H54 (cell line): ENCODE data around the gene P4HA3.
A peak's percentile ranks its signal among the peaks of the same experiment; 100 is the strongest.

Experiments
- DNase-seq: peaks from one replicate; pipeline ENCODE4 v3.0.0; 2011; ENCODE audit warnings: low spot score, mixed read lengths; ENCODE audit not compliant: insufficient read length
- FAIRE-seq: peaks from 3 replicates; lab custom pipeline; 2011; peaks lifted over from hg19 to GRCh38; lab: Jason Lieb, UNC
- POLR2A ChIP-seq: IDR thresholded peaks from 2 replicates; pipeline ENCODE4 v1.6.1; 2011; ENCODE audit warnings: low read depth, mild to moderate bottlenecking, low read length

Gene P4HA3

DNA sequence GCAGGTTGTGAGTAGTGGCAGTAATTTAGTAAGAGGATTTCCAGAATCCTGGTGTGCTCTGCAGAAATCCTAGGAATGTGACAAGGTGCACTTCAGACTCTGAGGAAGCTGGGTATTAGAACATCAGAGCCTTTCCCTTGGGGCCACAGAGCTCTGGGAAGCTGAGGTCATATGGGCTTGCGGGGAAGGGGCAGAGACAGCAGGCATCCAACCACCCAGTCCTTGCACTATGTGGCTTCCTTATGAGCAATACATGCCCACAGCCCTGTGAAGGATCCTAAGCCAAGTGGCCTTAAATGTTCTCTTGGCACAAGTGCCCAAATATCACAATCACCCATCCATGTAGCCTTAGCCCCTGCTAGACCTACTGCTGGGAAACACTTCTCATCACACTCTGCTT, 46.2 kb downstream of the P4HA3 start:
- TF ChIP-seq POLR2A = no peak
- no peak for DNase-seq
- no peak for FAIRE-seq

GRCh38 chr11:74262725-74263124, 48.7 kb downstream of the P4HA3 start:
- FAIRE-seq (no peak), DNase-seq (no peak)
- TF ChIP-seq POLR2A = no peak

DNA sequence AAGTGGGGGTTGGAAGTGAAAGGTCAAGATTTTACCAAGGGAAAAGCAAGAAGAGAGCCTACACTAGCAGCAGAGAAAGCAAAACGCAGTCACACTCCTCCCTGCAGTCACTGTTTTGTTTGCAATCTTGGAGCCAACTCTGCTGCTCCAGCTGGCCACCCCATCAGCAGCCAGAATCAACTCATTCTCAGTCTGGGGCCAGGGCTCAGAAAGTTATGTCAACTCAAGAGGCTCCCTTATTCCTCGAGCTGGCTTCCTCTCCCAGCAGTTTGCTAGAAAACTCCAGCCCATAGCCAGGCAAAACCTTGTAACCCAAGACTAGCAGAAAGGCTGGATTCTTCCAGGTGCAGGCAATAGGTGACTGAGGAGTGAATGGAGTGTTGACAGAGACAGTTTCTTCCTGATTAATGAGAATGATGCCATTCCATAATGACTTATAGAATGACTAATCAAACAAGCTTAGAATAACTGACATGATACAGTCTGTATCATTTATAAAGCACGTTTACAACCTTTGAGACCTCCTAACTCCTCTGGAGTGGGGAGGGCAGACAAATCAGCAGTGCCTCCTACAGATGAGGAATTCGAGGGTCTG, 53.4 kb downstream of the P4HA3 start:
- FAIRE-seq (no peak), DNase-seq (no peak)
- no peak for TF ChIP-seq POLR2A

DNA sequence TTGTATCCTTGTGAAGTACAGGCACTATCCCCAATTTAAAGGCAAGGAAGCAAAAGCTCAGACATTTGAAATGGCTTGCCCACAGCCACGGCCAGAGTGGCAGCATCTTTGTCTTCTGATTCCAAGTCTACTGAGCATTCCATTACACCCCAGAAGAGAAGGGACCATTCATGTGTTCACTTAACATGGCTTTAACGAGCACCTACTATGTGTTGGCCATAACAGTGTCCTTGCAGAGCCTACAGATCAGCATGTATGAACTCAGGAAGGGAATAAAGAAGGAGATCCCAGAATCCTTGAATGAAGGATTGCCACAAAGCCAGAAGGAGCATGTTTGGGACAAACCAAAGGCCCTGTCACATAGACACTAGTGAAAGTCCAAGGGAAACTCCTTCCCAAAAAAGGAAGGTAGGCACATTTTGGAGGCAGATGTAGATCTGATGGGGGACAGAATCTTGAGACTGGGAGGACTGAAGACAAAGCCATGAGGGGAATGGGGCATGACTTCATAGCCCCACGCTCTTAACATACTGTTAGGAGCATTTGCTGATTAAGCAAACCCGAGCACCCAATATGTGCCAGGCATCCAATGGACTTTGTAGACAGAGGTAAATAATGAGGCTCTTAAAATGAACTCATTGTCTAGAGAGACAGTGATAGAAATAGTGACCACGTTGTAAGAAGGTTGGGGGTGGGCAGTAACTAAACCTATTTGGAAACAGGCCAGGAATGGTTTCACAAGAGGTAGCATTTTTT, 54.9 kb downstream of the P4HA3 start:
- FAIRE-seq = no peak
- TF ChIP-seq POLR2A = no peak

GRCh38 chr11:74255741-74256375, 55.6 kb downstream of the P4HA3 start:
- DNase-seq (peak; percentile 44), FAIRE-seq (no peak)
- TF ChIP-seq POLR2A = no peak

More for the DNA sequence above, 54.9 kb downstream of the P4HA3 start:
- DNase-seq = no peak

GRCh38 chr11:74253361-74253760, 58.1 kb downstream of the P4HA3 start:
- DNase-seq = no peak
- FAIRE-seq = no peak
- TF ChIP-seq POLR2A = no peak

- no peak for TF ChIP-seq POLR2A
- DNase-seq (no peak), FAIRE-seq (no peak)
Observed at GRCh38 chr11:74249496-74249895, 61.9 kb downstream of the P4HA3 start.

GRCh38 chr11:74248469-74248868, 63.0 kb downstream of the P4HA3 start:
- no peak for TF ChIP-seq POLR2A
- no peak for DNase-seq
- no peak for FAIRE-seq

GRCh38 chr11:74238243-74238642, 73.2 kb downstream of the P4HA3 start:
- FAIRE-seq = no peak
- no peak for DNase-seq
- TF ChIP-seq POLR2A = no peak

DNA sequence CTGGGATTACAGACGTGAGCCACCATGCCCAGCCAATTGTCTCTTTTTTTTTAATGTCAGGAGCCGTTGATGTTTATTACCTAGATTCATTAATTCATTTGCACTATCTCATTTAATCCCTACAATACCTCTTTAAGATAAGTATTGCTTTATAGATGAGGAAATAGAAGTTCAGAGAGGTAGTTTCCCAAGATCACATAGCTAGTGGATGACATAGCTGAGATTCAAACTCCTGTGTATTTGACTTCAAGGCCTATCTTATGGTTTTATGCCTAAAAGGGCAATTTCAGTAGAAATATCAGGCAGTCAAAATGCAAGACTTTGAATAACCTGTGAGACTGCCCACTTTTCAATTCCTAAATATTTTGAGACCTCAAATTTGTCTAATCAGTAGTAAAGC, 73.9 kb downstream of the P4HA3 start:
- TF ChIP-seq POLR2A = no peak
- DNase-seq (no peak), FAIRE-seq (no peak)

DNA sequence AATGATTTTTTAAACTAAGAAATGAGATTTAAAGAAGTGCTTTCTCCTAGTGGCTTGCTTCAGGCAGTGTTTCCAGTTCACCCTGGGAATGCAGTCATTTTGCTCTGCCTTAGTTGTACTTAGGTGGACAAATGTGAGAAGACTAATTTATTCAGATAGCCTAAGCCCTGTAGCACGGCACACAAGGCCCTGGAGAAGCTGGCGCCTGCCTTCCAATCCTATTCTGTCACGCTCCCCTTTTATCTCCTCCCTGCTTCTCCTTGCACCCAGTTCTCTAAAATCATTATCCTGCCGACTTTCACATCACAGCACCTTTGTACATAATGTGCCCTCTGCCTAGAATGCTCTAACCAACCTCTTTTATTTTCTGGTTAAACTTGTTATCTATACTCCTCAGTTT, 76.3 kb downstream of the P4HA3 start:
- no peak for TF ChIP-seq POLR2A
- DNase-seq = no peak
- no peak for FAIRE-seq

- TF ChIP-seq POLR2A = no peak
Observed at GRCh38 chr11:74233683-74234082, 77.8 kb downstream of the P4HA3 start.

GRCh38 chr11:74232311-74232950, 79.0 kb downstream of the P4HA3 start:
- FAIRE-seq = no peak

More at GRCh38 chr11:74233683-74234082, 77.8 kb downstream of the P4HA3 start:
- FAIRE-seq (no peak), DNase-seq (no peak)

GRCh38 chr11:74226907-74227306, 84.5 kb downstream of the P4HA3 start:
- no peak for DNase-seq
- TF ChIP-seq POLR2A = no peak
- no peak for FAIRE-seq

More at GRCh38 chr11:74232311-74232950, 79.0 kb downstream of the P4HA3 start:
- no peak for TF ChIP-seq POLR2A
- DNase-seq = no peak

GRCh38 chr11:74225565-74225964, 85.9 kb downstream of the P4HA3 start:
- TF ChIP-seq POLR2A = no peak
- FAIRE-seq (no peak), DNase-seq (no peak)
